MM.1S (cell line): Measurements from ENCODE around the gene PLSCR4.

Source experiments
- EZH2phosphoT487 ChIP-seq: fragments of 300-600 bp; sonication (generic); IDR thresholded peaks from 2 replicates; pipeline ENCODE4 v1.6.1; 2018; ENCODE audit warnings: antibody characterized with exemption, low read length
- TF ChIP-seq, protein P1 (sequence below): fragments of 300-600 bp; sonication (generic); IDR thresholded peaks from 2 replicates; pipeline ENCODE4 v1.5.1; 2016; ENCODE audit warnings: antibody characterized with exemption, low read length, mixed read lengths

DNA sequence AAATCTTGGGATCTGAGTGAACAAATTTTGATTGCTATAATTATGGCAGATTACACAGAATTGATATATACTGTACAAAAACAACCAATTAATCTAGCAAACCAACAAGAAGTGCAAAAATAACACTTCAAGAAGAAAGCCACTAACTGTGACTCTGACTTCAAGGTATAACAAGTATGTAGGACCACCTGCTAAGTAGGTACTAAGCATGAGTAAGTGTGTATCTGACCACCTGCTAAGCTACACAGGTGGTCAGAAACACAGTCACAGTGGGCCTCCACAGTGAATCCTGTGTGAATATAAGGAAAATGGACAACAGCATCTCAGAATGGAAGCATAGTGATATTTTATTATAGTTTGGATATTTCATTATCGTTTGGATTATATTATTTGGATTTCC, 14.8 kb upstream of the PLSCR4 start:
- TF ChIP-seq EZH2phosphoT487: no peak
- TF ChIP-seq, protein P1, sequence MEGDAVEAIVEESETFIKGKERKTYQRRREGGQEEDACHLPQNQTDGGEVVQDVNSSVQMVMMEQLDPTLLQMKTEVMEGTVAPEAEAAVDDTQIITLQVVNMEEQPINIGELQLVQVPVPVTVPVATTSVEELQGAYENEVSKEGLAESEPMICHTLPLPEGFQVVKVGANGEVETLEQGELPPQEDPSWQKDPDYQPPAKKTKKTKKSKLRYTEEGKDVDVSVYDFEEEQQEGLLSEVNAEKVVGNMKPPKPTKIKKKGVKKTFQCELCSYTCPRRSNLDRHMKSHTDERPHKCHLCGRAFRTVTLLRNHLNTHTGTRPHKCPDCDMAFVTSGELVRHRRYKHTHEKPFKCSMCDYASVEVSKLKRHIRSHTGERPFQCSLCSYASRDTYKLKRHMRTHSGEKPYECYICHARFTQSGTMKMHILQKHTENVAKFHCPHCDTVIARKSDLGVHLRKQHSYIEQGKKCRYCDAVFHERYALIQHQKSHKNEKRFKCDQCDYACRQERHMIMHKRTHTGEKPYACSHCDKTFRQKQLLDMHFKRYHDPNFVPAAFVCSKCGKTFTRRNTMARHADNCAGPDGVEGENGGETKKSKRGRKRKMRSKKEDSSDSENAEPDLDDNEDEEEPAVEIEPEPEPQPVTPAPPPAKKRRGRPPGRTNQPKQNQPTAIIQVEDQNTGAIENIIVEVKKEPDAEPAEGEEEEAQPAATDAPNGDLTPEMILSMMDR: no peak
